RWPE1 (cell line): Measurements from ENCODE around the gene POLD4.

ENCODE experiments used
- CTCF ChIA-PET: fragments of 350-600 bp; sonication (Branson Sonifier 250); formaldehyde crosslinking; extraction: SDS; loops from one replicate; lab custom pipeline; 2021; lab: Yijun Ruan, JAX
- POLR2A ChIA-PET: fragments of 400-600 bp; formaldehyde crosslinking; extraction: SDS; loops from one replicate; lab custom pipeline; 2020; ENCODE audit warnings: antibody characterized with exemption; ENCODE audit not compliant: low non-redundant PET; lab: Yijun Ruan, JAX
- DNase-seq: peaks from one replicate; pipeline ENCODE4 v3.0.0; 2012; ENCODE audit warnings: low spot score
- H3K27ac ChIP-seq: fragments of 450-650 bp; 2 replicates; pipeline ENCODE4 v1.5.1; 2017
- CTCF ChIP-seq: fragments of 450-650 bp; conservative IDR thresholded peaks from 2 replicates; pipeline ENCODE4 v1.5.1; 2017; ENCODE audit warnings: low read depth, mild to moderate bottlenecking

Gene POLD4

DNA sequence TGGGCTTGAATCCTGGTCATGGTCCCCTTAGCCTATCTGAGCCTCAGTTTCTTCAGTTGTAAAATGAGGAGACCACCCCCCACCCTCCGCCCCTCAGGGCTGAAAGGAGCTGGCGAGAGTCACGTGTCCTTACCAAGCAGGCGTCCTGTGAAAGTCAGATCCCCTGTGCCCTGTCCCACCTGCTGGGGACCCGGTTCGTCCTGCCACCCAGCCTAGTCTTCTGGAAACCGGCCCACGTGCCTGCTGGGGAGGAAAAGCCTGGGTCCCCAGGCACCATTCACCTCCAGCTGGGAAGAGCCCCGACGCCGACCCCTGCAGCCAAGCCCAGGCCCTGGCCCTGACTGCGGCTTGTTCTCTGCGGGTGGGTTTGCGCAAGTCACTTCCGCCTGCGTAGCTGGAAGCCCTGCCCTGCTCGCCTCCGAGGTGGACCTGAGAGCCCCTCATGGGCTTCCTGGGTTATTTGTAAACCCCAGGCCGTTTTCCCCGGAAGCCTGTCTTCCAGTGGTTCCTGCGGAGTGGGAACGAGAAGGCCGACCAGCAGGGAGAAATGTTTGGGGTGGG is 50.7 kb downstream of the POLD4 start:
- TF ChIP-seq CTCF, result no peak
- no peak for DNase-seq
- H3K27ac ChIP-seq, result peak overlapping the region; percentile 99
- CTCF ChIA-PET, result interaction anchor here (0.6 to 2.0 kb wide), 8 partner anchors 9 to 782 kb away, joined by 3 to 13 read pairs (median 3); partner anchors contain the start of gene ANKRD13D
- POLR2A ChIA-PET, result interaction anchor here (0.6 to 2.1 kb wide), 10 partner anchors 10 to 810 kb away, joined by 3 to 7 read pairs (median 4); partner anchors contain the start of genes ANKRD13D and PPP1CA

DNA sequence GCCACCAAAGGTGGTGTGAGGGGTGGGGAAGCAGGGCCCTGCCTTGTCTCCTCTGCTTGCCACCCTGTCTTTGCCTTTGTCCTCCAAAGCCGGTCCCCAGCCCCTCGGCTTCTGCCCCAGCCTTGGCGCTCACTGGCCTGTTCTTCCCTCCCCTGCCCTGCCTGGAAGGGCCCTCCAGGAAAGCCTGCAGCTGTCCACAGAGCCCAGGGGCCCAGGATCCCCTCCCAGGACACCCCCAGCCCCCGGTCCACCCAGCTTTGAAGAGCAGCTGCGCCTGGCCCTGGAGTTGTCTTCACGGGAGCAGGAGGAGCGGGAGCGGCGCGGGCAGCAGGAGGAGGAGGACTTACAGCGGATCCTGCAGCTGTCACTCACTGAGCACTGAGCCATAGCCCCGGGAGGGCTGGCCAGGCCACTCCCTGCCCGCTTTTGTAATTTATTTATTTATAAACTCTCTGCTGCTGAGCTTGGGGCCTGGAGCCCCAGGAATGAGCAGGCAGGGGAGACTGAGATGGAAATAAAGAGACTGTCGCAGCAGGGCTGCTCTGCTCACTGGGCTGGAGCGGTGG is 51.3 kb downstream of the POLD4 start:
- CTCF ChIA-PET, result interaction anchor here (0.6 to 2.0 kb wide), 8 partner anchors 9 to 783 kb away, joined by 3 to 13 read pairs (median 5); partner anchors contain the start of gene ANKRD13D
- H3K27ac ChIP-seq, result peak overlapping the region; percentile 99
- no peak for TF ChIP-seq CTCF
- DNase-seq, result peak; percentile 71
- POLR2A ChIA-PET, result interaction anchor here (0.8 to 2.1 kb wide), 3 partner anchors 11 to 100 kb away, joined by 3 to 7 read pairs (median 5); partner anchors contain the start of gene PPP1CA

- CTCF ChIA-PET, result interaction anchor here (0.6 to 2.0 kb wide), 5 partner anchors 12 to 164 kb away, joined by 3 to 8 read pairs (median 5); partner anchors contain the start of gene ANKRD13D
- POLR2A ChIA-PET, result interaction anchor here (2.1 kb wide), 1 partner anchor 11 kb away, joined by 7 read pairs; no protein-coding TSS in a partner anchor
- DNase-seq, result no peak
- TF ChIP-seq CTCF, result no peak
- peak overlapping the region; percentile 99 for H3K27ac ChIP-seq
Measured at GRCh38 chr11:67301313-67301921, 51.9 kb downstream of the POLD4 start.
